IPS DF 4.7 (cell line): ENCODE data around the gene DSC3.

Experiments
- DNase-seq: peaks from one replicate; pipeline ENCODE4 v3.0.0-alpha.2; 2013; ENCODE audit warnings: low spot score; ENCODE audit errors: extremely low read depth

The DSC3 gene

DNA sequence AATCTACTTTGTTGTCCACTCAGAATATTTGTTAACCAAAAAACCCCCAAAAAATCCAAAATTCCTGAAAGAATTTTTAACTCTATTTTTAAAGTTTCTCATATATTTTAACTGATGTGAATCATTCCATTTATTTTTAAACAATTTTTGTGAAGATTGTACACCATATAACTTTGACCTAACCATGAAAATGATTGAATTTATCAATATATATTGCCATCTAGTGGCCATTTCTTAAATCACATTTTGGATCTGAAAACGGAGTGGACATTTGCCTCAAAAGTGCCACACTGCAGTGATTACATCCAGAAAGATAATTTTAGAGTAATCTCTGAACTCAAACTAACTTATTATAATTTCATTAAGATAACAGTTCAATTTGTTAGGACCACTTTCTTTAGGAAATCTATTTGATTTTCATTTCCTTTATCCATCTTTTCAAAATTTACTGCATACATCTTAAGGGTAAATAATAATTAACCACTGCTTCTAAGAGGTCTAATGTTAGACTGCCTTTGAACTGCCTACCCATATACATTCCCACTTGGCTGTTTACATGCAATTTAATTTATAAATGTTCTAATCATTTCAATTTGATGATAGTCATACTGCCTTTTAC is 71.1 kb downstream of the DSC3 start:
- no peak for DNase-seq

DNA sequence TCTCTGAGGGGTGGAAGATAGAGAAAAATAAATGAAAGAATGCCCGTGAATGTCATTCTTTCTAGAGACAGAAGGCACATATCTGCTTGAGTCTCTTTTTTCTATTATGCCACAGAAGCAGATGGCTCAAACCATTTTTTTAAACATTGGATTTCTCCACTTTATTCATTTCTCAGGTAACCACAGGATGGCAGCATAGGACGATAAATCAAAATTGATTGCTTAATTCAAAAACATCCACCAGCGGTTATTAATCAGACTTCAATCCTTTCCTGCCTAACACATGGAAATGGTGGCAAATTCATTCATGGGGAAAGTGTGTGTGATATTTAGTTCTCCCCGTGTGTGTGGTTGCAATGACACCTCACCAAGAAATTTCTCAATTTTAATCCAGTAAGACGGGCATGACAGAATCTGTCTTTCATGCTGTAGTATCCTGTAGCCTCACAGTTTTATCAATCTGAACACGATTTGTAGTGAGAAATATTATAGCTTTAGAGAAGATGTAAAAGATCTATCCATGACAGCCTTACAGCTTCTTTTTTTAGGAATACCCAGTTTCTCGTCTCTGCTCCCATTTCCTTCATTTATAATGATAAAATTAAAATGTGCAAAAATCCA is 72.2 kb downstream of the DSC3 start:
- DNase-seq: no peak

DNA sequence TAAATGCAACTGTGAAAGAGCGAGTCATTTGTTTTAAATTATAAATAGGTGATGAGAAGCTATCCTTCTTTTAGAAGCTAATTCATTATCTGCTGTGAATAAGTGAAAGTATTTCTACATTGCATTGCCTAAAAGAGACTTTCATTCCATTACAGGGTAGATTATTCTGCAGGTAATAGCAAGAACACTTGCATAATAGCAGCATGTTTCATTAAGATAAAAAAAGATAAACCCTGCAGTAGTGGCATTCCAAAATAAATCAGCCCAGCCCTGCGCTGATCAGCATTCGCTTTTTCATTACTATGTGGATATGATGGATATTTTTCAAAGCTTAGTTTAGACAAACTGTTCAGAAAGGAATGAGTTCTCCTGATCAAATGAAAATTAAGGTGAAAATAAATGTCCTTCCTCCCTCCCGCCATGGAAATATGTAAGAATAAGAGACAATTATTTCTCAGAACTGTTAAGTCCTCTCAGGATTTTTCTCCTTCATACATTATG is 72.8 kb downstream of the DSC3 start:
- no peak for DNase-seq

DNA sequence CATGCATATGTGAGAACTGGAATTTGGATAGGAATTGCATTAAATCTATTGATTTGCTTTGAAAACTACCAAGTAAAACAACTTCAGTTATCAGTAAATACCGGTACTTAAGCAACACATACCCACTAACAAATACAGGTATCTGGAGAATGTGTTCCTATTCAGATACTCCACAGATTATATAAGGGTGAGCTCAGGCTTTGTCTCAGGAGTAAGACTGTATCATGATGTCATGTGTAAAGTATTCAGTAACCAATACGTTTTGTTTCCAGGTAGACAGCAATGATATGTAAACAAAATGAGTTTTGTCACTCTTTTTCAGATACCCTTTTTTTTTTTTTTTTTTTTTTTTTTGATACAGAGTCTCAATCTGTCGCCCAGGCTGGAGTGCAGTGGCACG is 74.8 kb downstream of the DSC3 start:
- DNase-seq: no peak

GRCh38 chr18:30965237-30965636 is 77.3 kb downstream of the DSC3 start:
- no peak for DNase-seq

DNA sequence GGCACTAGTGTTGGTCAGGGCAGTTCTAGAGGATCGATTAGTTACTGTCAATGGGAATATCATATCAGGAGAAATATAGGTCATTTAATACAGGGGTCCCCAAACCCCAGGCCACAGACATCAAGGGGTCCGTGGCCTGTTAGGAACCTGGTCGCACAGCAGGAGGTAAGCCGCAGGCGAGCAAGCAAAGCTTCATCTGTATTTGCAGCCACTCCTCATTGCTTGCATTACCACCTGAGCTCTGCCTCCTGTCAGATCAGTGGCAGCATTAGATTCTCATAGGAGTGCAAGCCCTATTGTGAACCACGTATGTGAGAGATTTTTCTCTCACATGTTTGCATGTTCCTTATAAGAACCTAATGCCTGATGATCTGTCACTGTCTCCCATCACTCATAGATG is 81.9 kb downstream of the DSC3 start:
- no peak for DNase-seq

GRCh38 chr18:30957066-30957465 is 85.5 kb downstream of the DSC3 start:
- no peak for DNase-seq

DNA sequence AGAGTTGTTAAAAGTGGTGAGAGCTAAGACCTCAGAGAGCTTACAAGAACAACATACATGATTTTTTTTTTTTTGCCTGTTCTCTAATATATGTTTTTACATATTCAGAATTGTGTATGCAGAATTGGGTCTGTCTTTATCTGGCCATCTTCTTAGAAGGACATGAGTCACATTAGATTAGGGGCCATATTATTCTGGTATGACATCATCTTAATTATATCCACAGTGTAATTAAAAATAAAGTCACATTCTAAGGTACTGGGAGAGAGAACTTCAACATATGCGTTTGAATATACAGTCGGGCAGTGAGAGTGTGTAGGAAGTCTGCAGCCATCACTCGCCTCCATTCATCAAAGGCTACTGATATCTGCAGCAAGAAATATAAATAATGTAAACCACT is 88.3 kb downstream of the DSC3 start:
- DNase-seq: no peak

DNA sequence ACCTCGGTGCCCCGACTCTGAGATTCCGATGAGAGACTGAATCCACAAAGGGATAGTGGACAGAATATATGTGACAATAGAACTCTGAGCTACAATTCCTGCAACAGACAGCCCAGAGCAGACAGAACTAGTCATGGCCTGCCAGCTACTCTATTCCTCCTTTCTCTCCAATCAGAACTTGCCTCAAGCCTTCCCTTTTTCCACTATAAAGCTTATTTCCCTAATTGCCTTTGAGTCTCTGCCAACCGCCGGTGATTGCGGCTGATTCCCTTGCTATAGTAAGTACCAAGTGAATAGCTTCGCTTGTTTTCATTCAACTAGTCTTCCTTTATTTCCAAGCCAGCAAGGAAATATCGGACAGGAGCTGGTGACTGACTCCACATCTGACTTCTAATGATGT is 96.8 kb downstream of the DSC3 start:
- no peak for DNase-seq

- no peak for DNase-seq
These were observed 97.6 kb downstream of the DSC3 start for GRCh38 chr18:30944773-30945417.

GRCh38 chr18:30940952-30941539 is 101.5 kb downstream of the DSC3 start:
- DNase-seq: no peak
